GM18511 (cell line): ENCODE data around the gene TRANK1.
"Not testable (repeated sequence)": the region's sequence is repeated elsewhere in the genome, so short reads cannot be mapped to it uniquely, and the experiment has no call there.

Source experiments
- ATAC-seq: cut with Tn5 transposase; IDR thresholded peaks from one replicate; pipeline ENCODE4 v1.9.1; 2021; ENCODE audit warnings: mild to moderate bottlenecking, moderate library complexity; ENCODE audit not compliant: unreplicated experiment

TRANK1 gene

GRCh38 chr3:36923523-36923943, 21.3 kb downstream of the TRANK1 start:
- no peak for ATAC-seq

- no peak for ATAC-seq
These were observed 23.8 kb downstream of the TRANK1 start for GRCh38 chr3:36920884-36921567.

- ATAC-seq, result no peak
These were observed 25.3 kb downstream of the TRANK1 start for GRCh38 chr3:36919439-36920160.

- ATAC-seq, result peak; percentile 93
These were observed 26.8 kb downstream of the TRANK1 start for GRCh38 chr3:36918050-36918449.

GRCh38 chr3:36911990-36912804, 32.7 kb downstream of the TRANK1 start:
- ATAC-seq, result peak; percentile 91

- ATAC-seq, result no peak
These were observed 35.2 kb downstream of the TRANK1 start for GRCh38 chr3:36909666-36910065.

- no peak for ATAC-seq
These were observed 35.7 kb downstream of the TRANK1 start for GRCh38 chr3:36909181-36909580.

- no peak for ATAC-seq
These were observed 36.1 kb downstream of the TRANK1 start for GRCh38 chr3:36908647-36909180.

- peak; percentile 39 for ATAC-seq
These were observed 36.8 kb downstream of the TRANK1 start for GRCh38 chr3:36907911-36908646.

GRCh38 chr3:36906504-36907149, 38.2 kb downstream of the TRANK1 start:
- no peak for ATAC-seq

- ATAC-seq, result no peak
These were observed 39.3 kb downstream of the TRANK1 start for GRCh38 chr3:36905545-36905944.

GRCh38 chr3:36904641-36905040, 40.2 kb downstream of the TRANK1 start:
- ATAC-seq, result no peak

GRCh38 chr3:36904065-36904464, 40.8 kb downstream of the TRANK1 start:
- ATAC-seq, result not testable (repeated sequence)

- ATAC-seq, result no peak
These were observed 41.6 kb downstream of the TRANK1 start for GRCh38 chr3:36903119-36903882.

- no peak for ATAC-seq
These were observed 43.3 kb downstream of the TRANK1 start for GRCh38 chr3:36901588-36901987.

- ATAC-seq, result no peak
These were observed 44.1 kb downstream of the TRANK1 start for GRCh38 chr3:36900474-36901443.

GRCh38 chr3:36895496-36896409, 49.1 kb downstream of the TRANK1 start:
- ATAC-seq, result no peak
